SKM-1 (cell line): ENCODE results near the gene CKAP2L.
A peak's percentile ranks its signal among the peaks of the same experiment; 100 is the strongest.

Experiments
- DNase-seq: peaks from one replicate; lab custom pipeline; 2025; ENCODE audit not compliant: unreplicated experiment; lab: John Stamatoyannopoulos, UW

The CKAP2L gene

DNA sequence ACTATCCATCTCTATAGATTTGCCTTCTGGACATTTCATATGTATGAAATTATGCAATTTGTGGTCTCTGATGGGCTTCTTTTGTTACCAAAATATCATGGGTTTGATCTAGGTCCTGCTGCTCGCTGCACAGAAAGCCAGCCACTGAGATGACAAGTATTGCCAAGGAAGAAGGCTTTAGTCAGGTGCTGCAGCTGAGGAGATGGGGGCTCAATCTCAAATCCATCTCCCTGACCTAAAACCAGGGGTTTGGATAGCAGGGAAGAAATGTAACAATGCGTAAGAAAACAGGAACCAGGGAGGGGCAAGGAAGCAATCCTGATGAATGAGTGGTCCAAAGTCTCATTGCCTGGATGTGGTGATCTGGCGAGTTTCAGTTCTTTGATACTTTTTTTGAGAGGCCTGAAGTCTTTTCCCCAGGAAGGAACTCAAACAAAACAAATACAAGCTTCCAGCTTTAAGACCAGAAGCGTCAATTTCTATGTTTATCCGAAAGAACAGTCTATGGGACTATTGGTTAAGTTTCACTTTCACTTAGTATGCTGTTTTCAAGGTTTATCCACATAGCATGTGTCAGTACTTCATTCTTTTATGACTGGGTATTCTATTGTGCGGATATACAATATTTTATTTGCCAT is 3.4 kb upstream of the CKAP2L start:
- no peak for DNase-seq

GRCh38 chr2:112765251-112765650 is 842 bp upstream of the CKAP2L start:
- no peak for DNase-seq

- DNase-seq, result no peak
Measured at GRCh38 chr2:112762276-112762675, 2.1 kb downstream of the CKAP2L start.

DNA sequence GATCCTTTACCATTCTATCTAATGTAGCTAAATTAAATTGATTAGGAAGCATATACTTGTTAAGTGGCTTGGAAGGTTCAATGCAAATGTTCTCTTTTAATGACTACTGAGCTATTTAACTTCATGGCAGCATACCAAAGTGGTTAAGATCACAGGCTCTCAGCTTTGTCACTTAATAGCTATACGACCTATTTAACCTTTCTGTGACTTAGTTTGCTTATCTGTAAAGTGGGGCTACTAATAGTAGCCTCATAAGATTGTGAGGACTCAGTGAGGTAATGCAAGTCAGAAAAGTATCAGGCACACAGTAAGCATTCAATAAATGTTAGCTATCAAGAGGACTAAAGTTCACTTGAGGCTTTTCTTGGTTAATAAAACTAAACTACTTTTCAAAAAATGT is 4.3 kb downstream of the CKAP2L start:
- no peak for DNase-seq

- DNase-seq, result no peak
Measured at GRCh38 chr2:112758711-112759110, 5.7 kb downstream of the CKAP2L start.

DNA sequence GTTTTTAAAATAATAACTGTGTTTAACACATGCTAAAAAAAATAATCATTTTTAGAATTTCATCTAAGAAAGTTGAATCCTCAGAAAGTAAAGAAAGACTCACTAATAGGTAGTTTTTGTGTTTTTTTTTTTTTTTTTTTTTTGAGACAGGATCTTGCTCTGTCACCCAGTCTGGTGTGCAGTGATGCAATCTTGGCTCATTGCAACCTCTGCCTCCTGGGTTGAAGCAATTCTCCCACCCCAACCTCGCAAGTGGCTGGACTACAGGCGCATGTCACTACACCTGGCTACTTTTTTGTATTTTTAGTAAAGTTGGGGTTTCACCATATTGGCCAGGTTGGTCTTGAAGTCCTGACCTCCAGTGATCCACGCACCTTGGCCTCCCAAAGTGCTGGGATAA is 7.1 kb downstream of the CKAP2L start:
- DNase-seq, result no peak

- no peak for DNase-seq
Measured at GRCh38 chr2:112756207-112756606, 8.2 kb downstream of the CKAP2L start.

DNA sequence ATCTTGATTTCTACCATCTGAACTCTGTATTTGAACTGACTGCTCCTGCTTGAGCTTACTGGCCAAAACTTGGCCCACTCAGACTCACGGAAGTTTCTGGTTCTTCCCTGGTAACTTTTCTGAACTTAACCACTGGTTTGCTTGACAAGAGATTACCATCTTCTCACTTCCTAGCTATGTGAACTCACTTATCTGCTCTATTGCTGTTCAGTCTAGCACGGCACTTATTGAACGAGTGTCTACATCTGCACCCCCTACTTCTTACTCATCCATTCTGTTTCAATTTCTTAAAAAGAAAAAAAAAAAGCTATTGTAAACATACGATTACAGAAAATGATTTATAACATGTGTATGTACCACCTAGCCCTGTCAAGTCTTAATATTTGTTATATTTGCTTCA is 9.0 kb downstream of the CKAP2L start:
- no peak for DNase-seq

DNA sequence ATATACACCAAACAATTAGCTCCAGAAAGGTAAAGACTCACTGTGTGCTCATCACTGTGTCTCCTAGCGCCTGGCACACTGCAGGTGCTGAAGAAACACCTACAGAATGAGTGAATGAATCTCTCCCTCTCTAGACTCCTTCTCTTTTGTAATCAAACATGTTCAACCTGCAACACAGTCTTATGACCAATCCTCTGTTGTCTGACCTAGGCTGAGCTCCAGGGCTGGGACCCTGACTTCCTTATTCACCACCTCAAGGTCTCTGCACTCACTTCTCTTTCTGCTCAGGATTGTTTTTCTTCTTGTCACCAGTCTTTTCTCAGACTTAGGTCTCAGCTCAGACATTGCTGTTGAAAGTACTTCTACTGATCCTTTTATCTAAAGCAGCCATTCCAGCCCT is 9.8 kb downstream of the CKAP2L start:
- peak; percentile 27 for DNase-seq

GRCh38 chr2:112752667-112753066 is 11.7 kb downstream of the CKAP2L start:
- no peak for DNase-seq

DNA sequence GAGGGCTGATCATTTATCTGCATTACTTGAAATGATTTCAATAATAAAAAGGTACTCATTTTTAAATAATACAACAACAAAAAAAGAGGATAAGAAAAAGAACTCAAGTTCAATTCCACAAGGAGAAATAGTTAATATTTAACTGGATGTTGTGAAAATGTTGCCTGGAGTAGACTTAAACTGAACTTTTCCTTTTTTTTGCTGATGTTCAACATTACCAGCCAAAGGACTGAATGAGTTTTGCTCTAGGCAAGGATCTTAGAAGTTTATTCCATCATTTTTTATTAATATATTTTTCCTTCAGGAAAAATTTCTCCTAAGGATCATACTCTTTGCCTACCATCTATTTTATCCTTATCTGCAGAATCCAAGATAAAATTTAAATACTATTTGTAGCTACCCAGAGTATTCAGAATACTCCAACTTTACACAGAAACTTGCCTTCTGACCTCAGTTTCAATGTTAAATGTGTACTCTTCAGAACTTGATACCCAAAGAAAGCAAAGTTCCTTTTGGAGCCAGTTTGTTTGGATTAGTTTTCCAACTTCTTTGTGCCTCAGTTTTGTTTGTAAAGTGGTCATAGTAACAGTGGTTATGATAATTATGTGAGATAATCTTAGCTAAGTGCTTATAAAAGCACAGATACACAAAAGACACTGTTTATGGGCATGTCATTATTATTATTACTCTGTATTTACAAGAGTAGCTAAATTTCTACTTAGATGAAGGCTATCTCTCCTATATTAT is 12.8 kb downstream of the CKAP2L start:
- no peak for DNase-seq

- no peak for DNase-seq
Measured at GRCh38 chr2:112750560-112750843, 13.9 kb downstream of the CKAP2L start.

DNA sequence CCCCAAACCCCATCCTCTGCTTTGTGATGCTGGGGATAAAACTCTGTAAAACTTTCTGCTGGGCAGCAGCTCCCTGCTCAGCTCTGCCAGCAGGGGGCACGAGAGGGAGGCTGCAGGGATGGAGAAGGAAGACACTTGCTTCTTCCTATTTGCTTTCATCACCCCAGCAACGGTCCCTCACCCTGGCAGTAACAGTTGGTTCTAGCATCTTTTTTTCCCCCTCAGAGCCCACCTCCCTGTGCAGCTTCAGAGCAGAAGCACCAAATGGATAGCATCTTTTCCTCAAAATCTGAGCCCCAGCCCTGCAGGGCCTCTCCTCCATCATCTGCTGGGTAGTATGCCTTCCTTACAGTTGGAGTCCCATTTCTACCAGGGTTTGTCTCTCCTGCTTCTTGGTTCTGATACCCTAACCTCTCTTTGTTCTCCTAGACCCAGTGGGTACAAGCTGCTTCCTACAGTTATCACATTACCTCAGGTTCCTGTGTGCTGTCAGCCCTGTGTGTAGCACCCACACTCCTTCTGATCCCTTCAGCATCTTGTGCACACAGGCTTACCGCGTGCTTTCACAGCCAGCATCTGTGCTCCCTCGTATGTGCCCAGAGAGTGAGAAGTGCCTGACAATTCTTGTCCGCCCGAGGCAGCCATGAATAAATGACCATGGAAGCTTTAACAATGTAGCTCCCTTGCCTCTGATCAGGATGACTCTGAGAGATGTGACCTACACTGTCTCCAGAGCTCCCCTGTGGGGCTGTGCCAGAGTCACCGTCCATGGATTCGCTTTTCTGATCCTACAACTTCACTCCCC is 14.5 kb downstream of the CKAP2L start:
- DNase-seq, result peak; percentile 82

DNA sequence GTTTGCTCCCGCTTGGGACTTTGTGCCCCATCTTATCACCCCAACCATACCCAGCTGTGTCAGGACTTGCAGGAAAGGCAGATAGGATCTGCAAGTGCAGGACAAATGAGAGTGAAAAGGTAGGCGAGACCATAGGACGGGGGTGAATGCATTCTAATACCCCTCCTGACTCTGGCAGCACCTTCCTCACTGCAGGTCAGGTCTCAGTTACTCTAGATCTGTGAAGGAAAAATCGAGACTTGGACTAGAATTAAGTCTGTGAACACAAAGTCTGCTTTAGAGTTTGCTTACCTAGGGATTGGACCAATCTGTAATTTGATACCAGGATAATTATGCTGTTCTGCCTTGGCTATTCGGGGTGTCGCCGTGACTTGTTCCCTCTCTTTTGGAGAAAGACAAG is 23.9 kb downstream of the CKAP2L start:
- DNase-seq, result no peak

DNA sequence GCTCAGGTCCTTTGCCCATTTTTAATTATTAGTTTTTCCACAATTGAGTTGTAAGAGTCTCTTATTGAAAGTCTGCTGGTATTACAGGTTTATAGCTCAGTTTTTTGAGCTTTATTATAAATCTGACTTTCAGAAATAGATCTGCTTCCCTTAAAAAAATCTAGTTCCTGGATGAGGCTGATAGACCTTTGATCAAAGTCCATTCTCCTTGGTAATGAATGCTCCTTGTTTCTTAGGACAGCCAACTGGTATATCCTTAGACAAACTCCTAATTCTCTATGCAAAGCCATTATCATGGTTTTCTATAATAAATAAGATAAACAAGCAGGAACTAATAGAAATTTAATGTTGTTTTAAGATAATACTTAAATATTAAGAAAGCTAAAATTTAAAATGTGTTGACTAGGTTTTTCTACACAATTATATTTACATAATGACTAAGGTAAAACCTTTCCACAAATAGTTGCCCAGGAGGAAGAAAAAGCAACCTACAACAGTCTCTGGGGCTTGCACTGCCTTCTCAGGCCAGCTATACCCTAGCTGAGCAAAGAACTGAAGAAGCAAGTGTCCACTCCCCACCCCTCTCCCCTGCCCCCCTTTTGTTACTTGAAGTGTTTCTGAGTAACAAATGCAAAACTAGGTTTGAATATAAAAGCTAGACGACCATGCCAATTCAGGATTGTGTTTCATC is 26.7 kb downstream of the CKAP2L start:
- no peak for DNase-seq

- no peak for DNase-seq
Measured at GRCh38 chr2:112733871-112734270, 30.5 kb downstream of the CKAP2L start.

DNA sequence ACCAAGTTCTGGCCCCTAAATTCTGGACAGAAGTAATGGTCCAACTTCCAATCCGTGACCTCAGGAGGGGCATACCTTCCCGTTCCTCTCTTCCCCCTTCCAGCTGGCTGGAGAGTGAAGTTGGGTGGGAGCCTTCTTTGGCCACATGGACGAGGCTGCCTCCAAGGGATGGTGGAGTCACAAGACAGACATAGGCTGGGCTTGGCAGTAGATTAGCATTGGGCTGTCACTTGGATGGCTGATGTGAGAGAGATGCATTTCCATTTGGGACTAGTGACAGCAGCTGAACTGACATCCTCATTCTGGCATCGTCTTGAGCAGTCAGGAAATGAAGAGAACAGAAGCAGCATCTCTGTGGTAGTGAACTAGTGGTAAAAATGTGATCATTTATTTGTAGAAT is 31.0 kb downstream of the CKAP2L start:
- no peak for DNase-seq

- no peak for DNase-seq
Measured at GRCh38 chr2:112731479-112731878, 32.9 kb downstream of the CKAP2L start.

GRCh38 chr2:112730791-112731190 is 33.6 kb downstream of the CKAP2L start:
- no peak for DNase-seq

DNA sequence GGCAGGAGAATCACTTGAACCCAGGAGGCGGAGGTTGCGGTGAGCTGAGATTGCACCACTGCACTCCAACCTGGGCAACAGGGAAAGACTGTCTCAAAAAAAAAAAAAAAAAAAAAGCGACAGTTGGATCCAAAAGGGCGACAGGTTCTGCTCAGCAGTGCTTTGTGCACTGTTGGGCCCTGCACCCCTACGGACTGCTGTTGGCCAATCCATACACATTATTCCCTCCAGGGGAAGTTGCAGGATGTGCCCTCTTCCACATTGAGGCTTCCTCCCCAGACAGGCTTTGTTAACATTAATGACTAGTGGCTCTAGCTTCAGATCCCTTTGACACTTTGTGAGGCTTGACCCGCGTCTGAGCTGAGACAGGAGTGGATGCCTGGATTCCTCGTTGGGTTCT is 34.2 kb downstream of the CKAP2L start:
- DNase-seq, result no peak

DNA sequence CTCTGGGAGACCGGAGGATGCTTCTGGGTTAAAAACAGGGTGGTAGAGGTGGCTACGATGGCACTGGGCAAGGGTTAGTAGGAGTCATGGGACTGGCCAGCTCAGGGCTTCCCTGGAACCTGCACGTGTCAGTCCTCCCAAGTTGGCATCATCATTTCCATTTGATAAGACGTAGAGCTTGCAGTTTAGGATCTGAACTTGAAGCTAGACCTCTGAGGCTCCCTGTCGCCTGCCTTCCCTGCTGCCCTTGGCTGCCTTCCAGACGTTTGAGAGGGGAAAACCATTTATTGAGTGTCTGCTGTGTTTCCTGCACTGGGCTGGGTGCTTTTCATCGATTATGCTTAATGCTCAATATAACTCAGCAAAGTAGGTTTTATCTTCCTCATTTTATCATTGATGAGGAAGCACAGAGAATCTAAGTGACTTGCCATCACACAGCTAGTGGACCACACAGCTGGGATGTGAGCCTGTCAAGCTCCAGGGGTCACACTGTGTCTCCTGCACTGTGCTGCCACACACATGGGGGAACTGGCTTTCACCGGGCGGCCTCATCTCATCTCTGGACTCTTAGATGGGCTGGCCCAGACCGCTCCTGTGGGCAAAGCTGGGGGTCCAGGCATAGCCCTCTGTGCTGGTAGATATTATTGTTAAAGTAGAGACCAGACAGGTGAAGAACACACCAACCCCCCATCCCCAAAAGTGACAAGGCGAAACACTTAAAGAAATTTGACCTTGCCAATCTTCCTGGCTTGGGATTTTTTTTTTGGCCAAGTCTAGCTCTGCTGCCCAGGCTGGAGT is 35.8 kb downstream of the CKAP2L start:
- no peak for DNase-seq
